Activated naive CD8-positive, alpha-beta T cell treated with anti-CD3 and anti-CD28 coated beads, Interleukin-2, amount 50 U/mL, for 24 hours (primary cell): Measurements from ENCODE around the gene MAS1.
A peak's percentile ranks its signal among the peaks of the same experiment; 100 is the strongest.

Source experiments
- ATAC-seq: fragments of 150-1000 bp; cut with Tn5 transposase; one replicate; pipeline ENCODE4 v1.10.0; 2021
- DNase-seq: peaks from one replicate; pipeline ENCODE4 v3.0.0; 2021
- H3K27ac Mint-ChIP-seq: one replicate; pipeline ENCODE4 v1.8.0; 2021; ENCODE audit warnings: mild to moderate bottlenecking, mixed read lengths
- H3K27me3 Mint-ChIP-seq: one replicate; pipeline ENCODE4 v1.8.0; 2021; ENCODE audit warnings: mixed read lengths
- H3K36me3 Mint-ChIP-seq: one replicate; pipeline ENCODE4 v1.8.0; 2021; ENCODE audit warnings: low read depth, mixed read lengths
- H3K4me1 Mint-ChIP-seq: one replicate; pipeline ENCODE4 v1.8.0; 2021; ENCODE audit warnings: mixed read lengths
- H3K4me3 Mint-ChIP-seq: one replicate; pipeline ENCODE4 v1.8.0; 2021; ENCODE audit warnings: mild to moderate bottlenecking, moderate library complexity, mixed read lengths
- H3K9me3 Mint-ChIP-seq: one replicate; pipeline ENCODE4 v1.8.0; 2021; ENCODE audit warnings: mixed read lengths

Gene MAS1

DNA sequence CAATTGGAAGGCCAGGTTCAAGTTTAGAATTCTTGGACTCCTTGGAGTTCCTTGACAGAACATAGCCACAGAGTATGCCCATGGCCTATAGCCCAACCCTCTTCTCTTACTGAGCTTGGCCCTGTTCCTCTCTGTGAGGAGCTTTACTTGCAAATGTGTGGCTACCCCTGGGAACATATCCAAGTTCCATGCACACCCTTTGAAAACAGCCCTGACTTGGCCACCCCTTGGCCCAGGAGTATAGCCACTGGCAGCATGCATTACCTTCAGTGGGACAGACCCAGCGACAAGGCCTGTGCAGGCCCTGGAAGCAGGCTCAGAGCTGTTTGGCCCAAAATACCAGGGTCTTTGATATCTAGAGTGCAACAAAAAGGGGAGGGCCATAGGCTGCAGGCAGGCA is 19.5 kb upstream of the MAS1 start:
- no peaks in the 10 kb centered on the region for H3K27me3 Mint-ChIP-seq
- H3K9me3 Mint-ChIP-seq, result no peaks in the 10 kb centered on the region
- H3K36me3 Mint-ChIP-seq, result no peaks in the 10 kb centered on the region
- no peak overlapping the region for H3K4me3 Mint-ChIP-seq
- ATAC-seq (no peak), DNase-seq (no peak)
- H3K27ac Mint-ChIP-seq, result no peak overlapping the region
- H3K4me1 Mint-ChIP-seq, result peaks cover 10% of the 10 kb centered on the region

DNA sequence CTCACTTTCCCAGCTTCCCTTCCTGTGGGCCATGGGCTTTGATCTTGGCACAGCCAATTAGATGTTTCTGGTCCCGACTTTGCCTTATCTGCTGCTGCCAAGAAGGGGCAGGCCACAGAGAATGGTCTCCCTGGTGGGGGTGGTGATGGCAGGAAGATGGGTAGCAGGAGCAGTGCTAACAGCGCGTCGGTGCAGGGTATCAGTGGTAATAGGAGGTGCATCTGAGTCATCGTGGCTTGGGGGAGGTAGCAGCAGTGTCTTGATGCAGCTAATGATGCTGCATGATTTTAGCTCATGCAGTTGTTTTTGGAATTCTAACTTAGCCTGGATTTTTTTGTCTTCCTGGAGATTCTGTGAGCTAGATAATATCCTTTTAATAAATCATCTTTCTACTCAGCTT is 18.9 kb upstream of the MAS1 start:
- Mint-ChIP-seq H3K4me1 (peaks cover 10% of the 10 kb centered on the region), H3K27me3 (no peaks in the 10 kb centered on the region), H3K9me3 (no peaks in the 10 kb centered on the region), H3K4me3 (no peak overlapping the region), H3K36me3 (no peaks in the 10 kb centered on the region), H3K27ac (no peak overlapping the region)
- ATAC-seq, result peak; percentile 93
- DNase-seq, result peak; percentile 36

DNA sequence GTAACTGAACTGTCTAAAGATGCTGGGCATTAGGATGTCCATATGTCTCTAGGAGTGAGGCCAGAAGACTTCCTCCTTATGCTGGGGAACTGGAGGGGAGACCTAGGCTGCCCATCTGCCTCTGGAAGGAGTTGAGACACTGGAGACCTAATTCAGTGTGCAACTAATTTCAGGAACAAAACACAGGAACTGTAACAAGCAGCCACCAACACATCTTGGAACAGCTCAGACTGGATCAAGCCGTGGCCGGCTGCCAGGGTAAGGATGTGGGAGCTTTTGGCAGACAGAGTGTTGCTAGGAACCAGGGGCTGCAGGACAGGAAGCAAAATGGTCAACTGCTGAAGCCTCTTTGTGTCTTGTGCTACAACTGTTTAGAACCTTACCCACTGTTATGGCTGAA is 16.4 kb upstream of the MAS1 start:
- H3K27me3 Mint-ChIP-seq, result peaks cover 1% of the 10 kb centered on the region
- no peak for DNase-seq
- H3K4me1 Mint-ChIP-seq, result peaks cover 10% of the 10 kb centered on the region
- H3K27ac Mint-ChIP-seq, result no peak overlapping the region
- no peaks in the 10 kb centered on the region for H3K36me3 Mint-ChIP-seq
- no peak for ATAC-seq
- H3K4me3 Mint-ChIP-seq, result no peak overlapping the region
- no peaks in the 10 kb centered on the region for H3K9me3 Mint-ChIP-seq

DNA sequence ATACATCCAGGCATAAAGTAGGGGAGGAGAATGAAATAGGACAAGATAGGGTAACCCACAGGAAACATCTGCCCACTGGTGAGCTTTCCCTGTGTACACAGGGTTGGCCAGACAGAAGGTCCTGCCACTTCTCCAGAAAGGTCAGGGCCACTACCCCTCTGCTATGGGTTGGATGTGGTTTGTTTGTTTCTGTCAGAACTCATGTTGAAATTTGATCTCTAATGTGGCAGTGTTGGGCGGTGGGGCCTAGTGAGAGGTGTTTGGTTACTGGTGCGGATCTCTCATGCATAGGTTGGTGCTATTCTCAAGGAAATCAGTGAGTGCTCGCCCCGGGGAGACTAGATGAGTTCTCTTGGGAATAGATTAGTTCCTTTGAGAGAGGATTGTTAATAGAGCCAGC is 15.6 kb upstream of the MAS1 start:
- Mint-ChIP-seq H3K27me3 (peaks cover 1% of the 10 kb centered on the region), H3K9me3 (no peaks in the 10 kb centered on the region), H3K4me1 (peaks cover 10% of the 10 kb centered on the region), H3K4me3 (no peak overlapping the region), H3K36me3 (no peaks in the 10 kb centered on the region), H3K27ac (no peak overlapping the region)
- DNase-seq (no peak), ATAC-seq (no peak)

DNA sequence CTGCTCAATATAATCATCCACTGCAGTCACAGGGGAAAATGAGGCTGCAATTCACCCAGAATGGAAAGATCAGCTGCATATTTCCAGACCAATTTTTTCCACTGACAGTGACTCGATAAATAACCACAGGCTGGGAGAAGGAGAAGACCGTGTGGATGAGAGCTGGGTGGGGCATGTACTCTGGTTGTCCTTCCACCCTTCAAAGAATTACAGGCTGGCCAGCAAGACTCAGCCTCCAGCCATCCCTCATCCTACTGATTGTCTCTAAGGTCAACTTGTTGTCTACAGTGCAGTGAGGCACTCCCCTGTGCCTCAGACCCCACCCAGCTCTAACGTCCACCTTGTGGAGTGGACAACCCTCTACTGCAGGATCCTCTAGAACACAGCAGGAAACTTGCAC is 14.5 kb upstream of the MAS1 start:
- no peak for DNase-seq
- Mint-ChIP-seq H3K9me3 (no peaks in the 10 kb centered on the region), H3K27me3 (peaks cover 1% of the 10 kb centered on the region), H3K27ac (no peak overlapping the region), H3K36me3 (no peaks in the 10 kb centered on the region), H3K4me1 (peaks cover 10% of the 10 kb centered on the region), H3K4me3 (no peak overlapping the region)
- ATAC-seq, result no peak

DNA sequence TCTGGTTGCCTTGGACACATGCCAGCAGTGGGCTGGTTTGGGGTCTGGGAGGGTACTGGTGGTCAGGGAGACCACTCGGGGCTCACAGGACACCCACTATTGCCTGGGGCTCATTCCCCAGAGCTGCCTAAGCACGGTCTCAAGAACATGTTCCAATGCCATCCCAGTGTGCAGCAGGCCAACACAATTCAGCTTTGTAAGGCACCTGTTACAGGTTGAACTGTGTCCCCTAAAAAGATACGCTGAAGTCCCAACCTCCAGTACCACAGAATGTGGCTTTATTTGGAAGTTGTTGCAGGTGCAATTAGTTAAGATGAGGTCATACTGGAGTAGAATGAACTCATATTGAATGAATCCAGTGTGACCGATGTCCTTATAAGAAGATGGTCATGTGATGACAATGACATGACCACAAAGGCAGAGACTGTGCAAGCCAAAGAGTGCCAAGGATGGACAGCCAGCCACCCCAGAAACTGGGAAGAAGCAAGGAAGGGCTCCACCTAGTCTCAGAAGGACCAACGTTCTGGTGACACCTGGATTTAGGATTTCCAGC is 13.5 kb upstream of the MAS1 start:
- DNase-seq (no peak), ATAC-seq (no peak)
- Mint-ChIP-seq H3K4me1 (peaks cover 5% of the 10 kb centered on the region), H3K4me3 (no peak overlapping the region), H3K36me3 (no peaks in the 10 kb centered on the region), H3K9me3 (no peaks in the 10 kb centered on the region), H3K27me3 (peaks cover 1% of the 10 kb centered on the region), H3K27ac (no peak overlapping the region)

DNA sequence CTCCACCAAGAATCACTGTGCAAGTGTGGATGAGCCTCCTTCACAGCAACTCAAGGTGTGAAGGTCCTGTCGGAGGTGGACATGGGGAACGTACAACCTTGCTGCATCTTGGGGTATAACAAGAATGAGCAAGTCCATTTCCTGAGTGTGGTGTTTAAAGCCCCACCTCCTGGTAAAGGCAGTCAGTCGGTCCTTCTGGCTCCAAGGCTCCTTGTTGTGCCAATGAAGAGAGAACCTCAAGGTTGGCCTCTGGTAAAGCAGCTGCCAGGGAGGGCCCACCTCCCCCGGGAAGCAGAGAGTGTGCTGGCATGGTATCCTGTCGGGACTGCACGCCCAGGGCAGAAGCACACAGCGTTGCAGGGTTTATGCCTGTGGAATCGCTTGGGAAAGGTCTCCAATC is 12.4 kb upstream of the MAS1 start:
- Mint-ChIP-seq H3K36me3 (no peaks in the 10 kb centered on the region), H3K9me3 (no peaks in the 10 kb centered on the region), H3K4me1 (peaks cover 5% of the 10 kb centered on the region), H3K27ac (no peak overlapping the region), H3K4me3 (no peak overlapping the region), H3K27me3 (peaks cover 1% of the 10 kb centered on the region)
- ATAC-seq (no peak), DNase-seq (no peak)

DNA sequence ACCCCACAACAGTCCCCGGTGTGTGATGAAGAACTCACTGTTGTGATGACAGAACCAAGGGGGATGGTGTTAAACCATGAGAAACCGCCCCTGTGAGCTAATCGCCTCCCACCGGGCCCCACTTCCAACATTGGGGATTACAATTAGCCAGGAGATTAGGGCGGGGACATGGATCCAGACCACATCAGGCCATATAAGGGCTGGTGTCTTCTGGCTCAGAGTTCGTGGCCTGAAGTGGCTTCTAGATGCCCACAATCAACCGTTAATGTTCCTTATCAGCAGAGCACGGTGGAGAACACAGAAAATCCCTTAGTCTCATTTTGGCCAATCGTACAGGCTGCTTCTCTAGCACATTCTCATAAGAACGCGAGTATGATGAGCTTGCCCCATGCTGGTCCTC is 10.9 kb upstream of the MAS1 start:
- Mint-ChIP-seq H3K4me3 (no peak overlapping the region), H3K36me3 (no peaks in the 10 kb centered on the region), H3K4me1 (peaks cover 5% of the 10 kb centered on the region), H3K9me3 (no peaks in the 10 kb centered on the region), H3K27me3 (peaks cover 1% of the 10 kb centered on the region), H3K27ac (no peak overlapping the region)
- ATAC-seq, result no peak
- DNase-seq, result no peak

DNA sequence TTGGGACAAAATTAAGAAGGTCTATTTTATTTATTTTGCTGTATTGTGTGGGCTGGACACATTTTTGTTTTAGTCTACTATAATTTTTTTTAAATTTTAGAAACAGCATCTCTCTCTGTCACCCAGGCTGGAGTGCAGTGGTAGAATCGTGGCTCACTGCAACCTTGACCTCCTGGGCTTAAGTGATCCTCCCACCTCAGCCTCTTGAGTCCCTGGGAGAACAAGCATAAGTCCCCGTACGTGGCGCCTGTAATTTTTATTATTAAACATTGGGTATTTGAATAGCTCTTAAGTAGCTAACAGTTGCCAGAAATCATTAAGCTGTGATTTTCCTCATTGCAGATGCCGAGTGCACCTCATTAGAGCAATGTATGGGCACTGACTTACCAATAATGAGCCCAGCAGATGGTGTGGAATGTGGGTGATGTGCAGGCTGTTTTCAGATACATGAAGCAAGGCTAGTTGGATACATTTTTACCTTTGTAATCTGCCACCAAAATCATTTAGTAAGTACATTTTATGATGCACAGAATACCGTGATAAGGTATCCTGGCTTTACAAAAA is 10.3 kb upstream of the MAS1 start:
- H3K4me3 Mint-ChIP-seq, result no peak overlapping the region
- no peak overlapping the region for H3K27ac Mint-ChIP-seq
- no peaks in the 10 kb centered on the region for H3K36me3 Mint-ChIP-seq
- peaks cover 5% of the 10 kb centered on the region for H3K4me1 Mint-ChIP-seq
- no peaks in the 10 kb centered on the region for H3K9me3 Mint-ChIP-seq
- no peak for DNase-seq
- ATAC-seq, result no peak
- peaks cover 1% of the 10 kb centered on the region for H3K27me3 Mint-ChIP-seq

DNA sequence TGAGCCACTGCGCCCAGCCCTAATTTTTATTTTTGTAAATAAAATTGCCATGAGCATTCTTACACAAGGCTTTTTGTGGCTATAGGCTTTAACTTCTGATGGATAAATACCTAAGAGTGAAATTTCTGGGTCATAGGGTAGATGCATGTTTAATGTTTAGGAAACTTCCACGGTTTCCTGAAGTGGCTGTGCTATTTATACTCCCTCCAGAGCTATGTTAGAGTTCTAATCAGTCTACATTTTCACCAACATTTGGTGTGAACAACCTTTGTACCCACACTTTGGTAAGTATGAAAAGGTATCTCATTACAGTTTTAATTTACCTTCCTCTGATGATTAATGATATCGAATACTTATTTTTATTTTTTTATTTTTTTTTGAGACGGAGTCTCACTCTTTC is 6.1 kb upstream of the MAS1 start:
- Mint-ChIP-seq H3K9me3 (no peaks in the 10 kb centered on the region), H3K4me3 (no peak overlapping the region), H3K27me3 (peaks cover 14% of the 10 kb centered on the region), H3K4me1 (no peaks in the 10 kb centered on the region), H3K36me3 (no peaks in the 10 kb centered on the region), H3K27ac (no peak overlapping the region)
- ATAC-seq (no peak), DNase-seq (no peak)

DNA sequence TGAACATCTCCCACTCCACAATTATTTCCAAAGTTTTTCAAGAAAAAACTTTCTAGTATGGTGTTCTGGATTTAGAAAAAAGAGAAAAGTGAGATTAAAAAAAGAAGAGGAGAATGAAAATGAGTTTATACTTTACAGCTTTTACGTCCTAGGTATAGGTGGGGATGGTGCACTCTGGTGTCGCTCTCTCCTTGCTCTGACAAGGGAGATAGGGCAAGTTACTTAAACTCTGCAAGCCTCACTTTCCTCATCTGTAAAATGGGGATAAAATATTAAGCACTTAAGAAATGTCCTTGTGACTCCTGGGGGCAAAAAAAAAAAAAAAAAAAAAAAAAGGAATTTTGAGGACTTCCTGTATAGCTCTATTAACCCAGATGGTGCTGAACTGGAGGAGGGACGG is 4.5 kb upstream of the MAS1 start:
- Mint-ChIP-seq H3K9me3 (no peaks in the 10 kb centered on the region), H3K27me3 (peaks cover 21% of the 10 kb centered on the region), H3K4me1 (no peaks in the 10 kb centered on the region), H3K36me3 (no peaks in the 10 kb centered on the region), H3K27ac (no peak overlapping the region), H3K4me3 (no peak overlapping the region)
- ATAC-seq (no peak), DNase-seq (no peak)

DNA sequence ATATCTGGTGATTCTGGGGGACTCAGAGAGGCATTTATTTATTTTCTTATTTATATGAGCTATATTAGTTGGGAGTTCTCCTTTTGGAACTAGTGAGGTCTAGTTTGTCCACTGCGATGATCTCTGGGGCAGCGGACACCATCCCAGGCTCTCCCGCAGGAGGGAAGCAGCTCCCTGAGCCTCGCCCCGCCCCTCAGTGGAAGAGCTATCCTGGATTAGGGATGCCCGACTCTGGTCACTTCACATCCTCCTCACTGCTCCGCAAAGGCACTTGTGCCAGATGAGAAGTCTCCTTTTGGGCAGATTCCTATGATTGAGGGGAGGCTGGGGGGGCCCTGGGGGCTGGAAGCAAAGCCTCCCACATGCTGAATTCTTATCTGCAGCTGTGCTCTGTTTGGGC is 3.6 kb upstream of the MAS1 start:
- Mint-ChIP-seq H3K9me3 (no peaks in the 10 kb centered on the region), H3K27ac (no peak overlapping the region), H3K27me3 (peaks cover 25% of the 10 kb centered on the region), H3K4me3 (no peak overlapping the region), H3K36me3 (no peaks in the 10 kb centered on the region), H3K4me1 (no peaks in the 10 kb centered on the region)
- DNase-seq (no peak), ATAC-seq (no peak)

DNA sequence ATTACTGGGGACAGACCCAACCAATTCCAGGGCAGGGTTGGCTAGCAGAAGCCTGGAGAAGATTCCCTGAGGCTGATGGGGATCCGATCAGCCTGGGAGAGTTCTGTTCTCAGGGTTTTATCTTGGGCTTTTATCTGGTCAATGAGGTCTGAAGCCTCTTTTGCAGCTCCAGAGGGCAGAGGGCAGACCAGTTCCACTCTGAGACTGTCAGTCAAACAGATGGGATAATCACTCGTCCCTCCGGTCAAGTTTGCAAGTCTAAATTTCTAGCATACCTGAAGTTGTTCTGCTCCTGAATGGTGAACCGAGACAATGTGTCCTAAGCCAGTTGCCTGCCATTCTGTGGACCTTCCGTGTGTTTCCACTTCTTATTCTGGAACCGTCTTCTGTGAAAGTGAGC is 3.0 kb upstream of the MAS1 start:
- DNase-seq, result no peak
- H3K9me3 Mint-ChIP-seq, result no peaks in the 10 kb centered on the region
- H3K27me3 Mint-ChIP-seq, result peaks cover 25% of the 10 kb centered on the region
- H3K4me1 Mint-ChIP-seq, result no peaks in the 10 kb centered on the region
- ATAC-seq, result no peak
- no peak overlapping the region for H3K27ac Mint-ChIP-seq
- no peaks in the 10 kb centered on the region for H3K36me3 Mint-ChIP-seq
- H3K4me3 Mint-ChIP-seq, result no peak overlapping the region

DNA sequence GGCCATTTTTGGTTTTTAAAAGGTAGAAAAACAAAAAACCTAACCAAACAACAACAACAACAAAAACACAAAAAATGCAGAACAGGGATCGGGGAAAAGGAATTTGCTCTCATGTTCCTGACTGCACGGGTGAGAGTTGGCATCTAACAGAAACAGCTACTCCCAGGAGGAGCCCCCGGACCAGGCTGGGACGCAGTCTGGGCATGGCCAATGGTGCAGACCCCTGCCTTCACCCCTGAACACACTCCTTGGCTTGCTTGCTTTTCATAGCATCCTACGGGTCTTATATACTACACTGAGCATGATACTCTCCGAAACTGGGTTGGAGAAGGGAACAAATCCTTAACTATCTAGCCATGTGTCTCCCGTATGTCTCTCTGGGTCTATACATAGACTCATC is 587 bp upstream of the MAS1 start:
- no peaks in the 10 kb centered on the region for H3K4me1 Mint-ChIP-seq
- no peak overlapping the region for H3K27ac Mint-ChIP-seq
- no peaks in the 10 kb centered on the region for H3K36me3 Mint-ChIP-seq
- no peak for ATAC-seq
- no peak for DNase-seq
- H3K27me3 Mint-ChIP-seq, result peaks cover 36% of the 10 kb centered on the region
- H3K4me3 Mint-ChIP-seq, result no peak overlapping the region
- H3K9me3 Mint-ChIP-seq, result no peaks in the 10 kb centered on the region

DNA sequence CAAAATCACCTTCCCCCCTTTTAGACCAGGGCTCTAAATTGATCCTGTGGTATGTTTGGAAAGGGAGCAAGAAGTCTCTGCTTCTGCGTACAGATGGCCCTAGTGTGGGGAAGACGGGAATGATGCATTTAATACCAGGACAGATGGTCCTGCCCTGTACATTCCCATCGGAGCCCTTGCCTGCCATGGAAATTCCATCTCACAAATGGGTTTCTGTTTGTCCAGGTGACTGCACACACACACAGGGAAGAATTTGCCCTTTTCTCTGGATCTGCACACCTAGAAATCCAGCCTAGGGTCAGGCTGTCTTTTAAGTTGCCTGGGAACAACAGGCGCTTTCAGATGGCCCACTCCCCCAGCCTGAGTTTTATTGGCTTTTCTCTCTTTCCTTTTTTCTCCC is 1.3 kb downstream of the MAS1 start:
- Mint-ChIP-seq H3K27me3 (peaks cover 32% of the 10 kb centered on the region), H3K36me3 (no peaks in the 10 kb centered on the region), H3K9me3 (no peaks in the 10 kb centered on the region), H3K27ac (no peak overlapping the region), H3K4me1 (no peaks in the 10 kb centered on the region), H3K4me3 (no peak overlapping the region)
- no peak for ATAC-seq
- no peak for DNase-seq

DNA sequence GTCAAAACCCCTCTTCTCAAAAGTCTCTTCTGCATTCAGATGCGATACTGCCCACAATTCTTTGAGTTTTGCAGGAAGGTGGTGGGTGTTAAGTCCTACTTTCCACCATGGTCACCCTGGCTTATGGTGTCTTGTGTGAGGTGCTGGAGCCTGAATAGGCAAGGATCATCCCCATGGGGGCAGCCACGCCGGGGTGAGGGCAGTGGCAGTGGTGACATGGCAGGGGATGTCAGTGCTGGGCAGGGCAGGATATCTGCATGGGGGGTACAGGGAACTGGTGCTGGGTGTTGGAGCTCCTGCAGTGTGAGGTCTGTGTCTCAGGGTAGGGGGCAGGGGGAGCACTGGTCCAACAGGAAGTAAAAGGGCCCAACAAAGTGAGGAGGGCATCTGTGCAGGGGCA is 2.3 kb downstream of the MAS1 start:
- H3K36me3 Mint-ChIP-seq, result no peaks in the 10 kb centered on the region
- no peak overlapping the region for H3K27ac Mint-ChIP-seq
- H3K9me3 Mint-ChIP-seq, result no peaks in the 10 kb centered on the region
- no peak overlapping the region for H3K4me3 Mint-ChIP-seq
- H3K4me1 Mint-ChIP-seq, result no peaks in the 10 kb centered on the region
- H3K27me3 Mint-ChIP-seq, result peaks cover 28% of the 10 kb centered on the region
- no peak for DNase-seq
- no peak for ATAC-seq
